Fibroblast of villous mesenchyme (primary cell): ENCODE measurements around the gene TNFSF18. TPM values are rescaled to one million over a fixed set of nuclear protein-coding genes. Genes with fewer than 3 reads are reported as not detected.
A peak's percentile ranks its signal among the peaks of the same experiment; 100 is the strongest.

Experiments
- DNase-seq: peaks from one replicate; pipeline ENCODE4 v3.0.0-alpha.2; 2010; ENCODE audit warnings: low read depth
- H3K4me3 ChIP-seq: 2 replicates; pipeline ENCODE4 v1.5.1; 2011; ENCODE audit warnings: low read depth, mild to moderate bottlenecking, low read length
- total RNA-seq: library from RNA; depleted of rRNA; stranded (reverse); fragments of >200 nt; gene quantifications from 2 replicates; pipeline ENCODE4 v1.2.3, GENCODE V29; 2012
- TF ChIP-seq, protein P1 (sequence below): IDR thresholded peaks from 2 replicates; pipeline ENCODE4 v1.5.1; 2012; ENCODE audit warnings: low read depth, mild to moderate bottlenecking, low read length; ENCODE audit not compliant: insufficient read depth

The TNFSF18 gene
- total RNA-seq, 1 donor: 11.2 TPM

DNA sequence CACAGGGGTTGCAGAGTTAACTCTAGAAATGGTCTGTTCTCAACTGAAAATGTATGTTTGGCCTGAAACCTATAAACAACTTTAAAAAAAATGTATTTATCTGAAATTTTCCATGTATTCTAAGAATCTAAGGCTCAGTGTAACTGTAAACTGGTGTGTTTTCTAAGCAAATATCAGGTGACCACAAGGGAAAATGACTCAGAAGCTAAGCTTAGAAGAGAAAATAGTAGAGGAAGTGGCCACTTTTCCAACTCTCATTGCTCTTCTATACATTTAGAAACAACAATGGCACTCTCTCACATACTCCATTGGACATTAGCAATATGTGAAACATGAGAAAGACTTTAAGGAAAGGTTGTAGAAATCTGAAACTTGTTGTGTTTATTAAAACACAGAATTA, 7.5 kb downstream of the TNFSF18 start:
- H3K4me3 ChIP-seq: no peak overlapping the region
- TF ChIP-seq, protein P1, sequence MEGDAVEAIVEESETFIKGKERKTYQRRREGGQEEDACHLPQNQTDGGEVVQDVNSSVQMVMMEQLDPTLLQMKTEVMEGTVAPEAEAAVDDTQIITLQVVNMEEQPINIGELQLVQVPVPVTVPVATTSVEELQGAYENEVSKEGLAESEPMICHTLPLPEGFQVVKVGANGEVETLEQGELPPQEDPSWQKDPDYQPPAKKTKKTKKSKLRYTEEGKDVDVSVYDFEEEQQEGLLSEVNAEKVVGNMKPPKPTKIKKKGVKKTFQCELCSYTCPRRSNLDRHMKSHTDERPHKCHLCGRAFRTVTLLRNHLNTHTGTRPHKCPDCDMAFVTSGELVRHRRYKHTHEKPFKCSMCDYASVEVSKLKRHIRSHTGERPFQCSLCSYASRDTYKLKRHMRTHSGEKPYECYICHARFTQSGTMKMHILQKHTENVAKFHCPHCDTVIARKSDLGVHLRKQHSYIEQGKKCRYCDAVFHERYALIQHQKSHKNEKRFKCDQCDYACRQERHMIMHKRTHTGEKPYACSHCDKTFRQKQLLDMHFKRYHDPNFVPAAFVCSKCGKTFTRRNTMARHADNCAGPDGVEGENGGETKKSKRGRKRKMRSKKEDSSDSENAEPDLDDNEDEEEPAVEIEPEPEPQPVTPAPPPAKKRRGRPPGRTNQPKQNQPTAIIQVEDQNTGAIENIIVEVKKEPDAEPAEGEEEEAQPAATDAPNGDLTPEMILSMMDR: no peak
- peak; percentile 39 for DNase-seq

DNA sequence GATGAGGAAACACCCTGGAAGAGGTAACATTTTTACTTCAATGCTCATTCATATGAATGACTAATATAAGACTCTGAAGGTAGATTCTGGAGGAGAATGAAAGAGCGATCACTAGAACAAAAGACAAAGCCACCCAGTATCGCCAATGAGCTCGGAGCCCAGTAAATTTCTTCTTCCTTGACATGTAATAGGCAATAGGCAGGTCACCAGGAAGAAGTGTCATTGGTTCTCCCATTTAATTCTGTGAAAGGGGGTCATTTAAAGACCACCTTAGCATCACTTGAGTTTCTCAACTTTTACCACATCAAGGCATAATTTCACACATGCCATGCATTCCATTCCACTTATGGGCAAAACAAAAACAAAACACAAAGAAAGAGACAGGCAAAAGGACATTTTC, 7.9 kb downstream of the TNFSF18 start:
- TF ChIP-seq, protein P1: no peak
- DNase-seq: no peak
- H3K4me3 ChIP-seq: no peak overlapping the region

DNA sequence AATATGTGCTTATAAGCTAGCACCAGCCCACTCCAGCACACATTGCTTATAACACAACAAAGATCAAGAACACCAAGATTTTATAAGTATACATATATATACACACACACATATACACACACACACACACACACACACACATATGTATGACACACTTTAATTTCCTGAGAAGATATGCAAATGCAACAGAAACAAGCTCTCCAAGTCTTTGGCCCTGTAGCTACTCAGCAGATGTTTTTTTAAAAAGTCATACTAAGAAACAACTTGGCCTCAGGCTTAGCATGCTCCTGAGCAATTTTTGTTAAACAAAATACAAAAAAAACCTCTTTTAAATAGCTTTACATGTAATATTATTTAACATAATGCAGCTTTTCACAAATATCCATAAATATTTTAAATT, 11.1 kb downstream of the TNFSF18 start:
- TF ChIP-seq, protein P1: no peak
- no peak for DNase-seq
- H3K4me3 ChIP-seq: no peak overlapping the region

DNA sequence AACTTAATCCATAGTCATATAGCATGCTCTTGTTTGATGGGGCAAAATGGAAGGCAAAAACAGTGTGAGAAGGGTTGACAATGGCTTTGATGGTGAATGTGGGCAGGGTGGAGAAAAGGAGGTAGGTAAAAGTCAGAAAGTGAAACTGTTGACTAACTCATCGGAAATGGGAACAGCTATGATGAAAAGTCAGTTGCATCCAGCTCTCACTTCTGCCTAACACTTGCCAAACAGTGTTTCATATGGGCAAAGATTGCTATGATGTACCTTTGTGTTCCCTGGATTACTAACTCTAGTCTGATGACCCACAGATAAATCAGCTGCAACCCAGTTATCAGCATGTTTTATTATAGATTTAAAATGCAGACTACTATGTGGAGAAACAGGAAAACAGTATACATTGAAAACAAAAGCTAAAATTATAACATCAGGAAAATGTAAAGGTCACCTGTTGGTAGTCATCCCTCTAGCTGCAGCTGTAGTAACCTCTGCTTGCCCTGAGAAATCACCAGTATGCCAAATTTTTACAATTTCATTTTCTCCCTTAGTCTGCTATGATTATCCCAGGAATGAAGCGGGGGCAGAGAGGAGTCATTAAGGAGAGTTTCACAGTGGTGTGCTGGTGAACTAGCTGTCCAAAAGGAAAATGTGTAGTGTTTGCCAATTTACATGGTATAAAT, 11.7 kb downstream of the TNFSF18 start:
- H3K4me3 ChIP-seq: no peak overlapping the region
- DNase-seq: no peak
- TF ChIP-seq, protein P1: no peak

DNA sequence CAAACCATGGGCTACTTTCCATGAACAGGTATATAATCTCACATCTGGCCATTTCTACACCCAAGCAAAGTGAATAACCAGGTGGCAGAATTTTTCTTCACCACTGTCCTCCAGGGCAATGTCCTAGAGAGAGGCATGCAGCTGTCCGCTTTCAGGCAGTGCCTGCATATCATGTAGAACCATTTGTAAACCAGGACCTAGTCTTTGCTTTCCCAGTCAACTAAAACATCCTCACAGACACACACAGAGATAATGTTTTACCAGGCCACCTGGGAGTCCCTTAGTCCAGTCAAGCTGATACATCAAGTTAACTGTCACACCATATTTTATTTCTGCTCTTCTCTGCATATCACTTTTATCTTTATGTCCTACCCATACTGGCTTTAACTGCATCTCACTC, 26.2 kb downstream of the TNFSF18 start:
- TF ChIP-seq, protein P1: no peak
- no peak overlapping the region for H3K4me3 ChIP-seq
- DNase-seq: no peak

DNA sequence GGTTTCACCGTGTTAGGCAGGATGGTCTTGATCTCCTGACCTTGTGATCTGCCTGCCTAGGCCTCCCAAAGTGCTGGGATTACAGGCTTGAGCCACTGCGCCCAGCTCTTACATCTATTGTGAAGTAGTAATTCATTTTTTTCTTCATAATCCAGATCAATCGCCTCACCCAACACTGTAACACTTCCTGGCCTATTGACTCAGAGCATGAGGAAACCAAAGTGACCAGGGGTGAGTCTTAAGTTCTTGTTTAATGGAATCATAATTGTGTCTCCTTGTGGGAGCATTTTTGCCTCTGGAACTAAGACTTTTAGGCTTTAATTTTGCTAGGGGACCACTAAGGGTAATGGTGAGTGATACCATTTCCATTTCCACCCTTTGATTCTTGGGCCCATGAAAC, 27.4 kb downstream of the TNFSF18 start:
- H3K4me3 ChIP-seq: no peak overlapping the region
- DNase-seq: no peak
- TF ChIP-seq, protein P1: no peak

DNA sequence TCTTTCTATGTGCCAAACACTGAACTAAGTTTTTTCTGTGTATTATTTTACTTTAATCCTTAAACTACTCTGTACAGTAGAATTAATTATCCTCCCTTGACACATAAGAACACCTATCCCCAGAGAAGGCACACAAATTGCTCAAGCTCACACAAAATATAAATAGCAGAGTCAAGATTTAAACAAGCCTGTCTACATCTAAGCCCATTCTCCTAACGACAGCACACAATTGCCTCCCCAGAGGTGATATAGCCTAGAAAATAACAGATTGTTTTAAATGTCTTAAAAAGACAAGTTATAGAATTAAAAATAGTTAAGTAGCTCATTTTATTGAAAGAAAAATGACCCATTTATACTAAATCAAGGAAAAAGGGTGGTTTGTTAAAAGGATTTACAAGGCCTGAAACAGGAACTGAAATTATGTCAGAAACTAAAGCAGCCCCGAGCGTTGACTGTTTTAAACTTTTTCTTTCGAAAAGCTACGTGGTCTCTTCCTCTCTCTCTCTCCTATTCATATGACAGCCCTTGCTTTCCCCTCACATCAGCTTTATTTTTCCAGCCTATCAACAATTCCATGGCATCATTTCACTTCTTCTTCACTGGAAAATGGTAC, 30.5 kb downstream of the TNFSF18 start:
- no peak overlapping the region for H3K4me3 ChIP-seq
- TF ChIP-seq, protein P1: no peak
- no peak for DNase-seq
